Endothelial cell of umbilical vein (primary cell): ENCODE results near the gene SNCA. TPM values are rescaled to one million over a fixed set of nuclear protein-coding genes. Genes with fewer than 3 reads are reported as not detected.

Source experiments
- BruUV-seq: library from RNA; stranded (reverse); fragments of 400-500 nt; replicated peaks from 2 replicates; lab custom pipeline; 2021; lab: Mats Ljungman, UMichigan
- CTCF ChIA-PET: fragments of 300-600, 350-600 bp; sonication (Branson Sonifier 250); formaldehyde crosslinking; loops from one replicate; lab custom pipeline; 2021; ENCODE audit warnings: antibody characterized with exemption, inconsistent platforms; lab: Charles Lee
- POLR2A ChIA-PET: fragments of 300-600, 350-600 bp; sonication (Branson Sonifier 250); formaldehyde crosslinking; loops from one replicate; lab custom pipeline; 2021; ENCODE audit warnings: antibody characterized with exemption, inconsistent platforms; lab: Charles Lee
- DNase-seq: peaks from one replicate; pipeline ENCODE4 v3.0.0-alpha.2; 2011; ENCODE audit warnings: low read depth, low spot score
- FAIRE-seq: peaks from 2 replicates; lab custom pipeline; 2011; peaks lifted over from hg19 to GRCh38; lab: Jason Lieb, UNC
- H2AFZ ChIP-seq: 2 replicates; pipeline ENCODE4 v1.6.0; 2012; ENCODE audit warnings: low read depth, low read length, control low read depth, inconsistent platforms
- H3K27ac ChIP-seq: 2 replicates; pipeline ENCODE4 v1.5.1; 2011; ENCODE audit warnings: low read depth, mild to moderate bottlenecking, control low read depth, low read length, moderate library complexity; ENCODE audit not compliant: insufficient read depth
- H3K27me3 ChIP-seq, 2 experiments: 2 replicates each; pipeline versions ENCODE4 v1.6.0 to v1.6.1; 2011; ENCODE audit warnings: low read length in 2 of 2, mixed read lengths in 1 of 2; ENCODE audit not compliant: control insufficient read depth in 2 of 2, insufficient read depth in 2 of 2
- H3K36me3 ChIP-seq, 2 experiments: 2 replicates in 1 of 2; 3 replicates in 1 of 2; pipeline ENCODE4 v1.5.1; 2011; ENCODE audit warnings: low read length in 2 of 2, mild to moderate bottlenecking in 1 of 2, moderate library complexity in 1 of 2; ENCODE audit not compliant: control insufficient read depth in 2 of 2, insufficient read depth in 2 of 2; ENCODE audit errors: extremely low read depth in 1 of 2
- H3K4me1 ChIP-seq: 3 replicates; pipeline ENCODE4 v1.5.1; 2011; ENCODE audit warnings: mild to moderate bottlenecking, low read length; ENCODE audit not compliant: control insufficient read depth, insufficient read depth; ENCODE audit errors: extremely low read depth
- H3K4me2 ChIP-seq: 2 replicates; pipeline ENCODE4 v1.6.1; 2011; ENCODE audit warnings: low read length, control low read depth, mixed read lengths; ENCODE audit not compliant: insufficient read depth
- H3K4me3 ChIP-seq, 3 experiments: fragments of 200-600 bp in 1 of 3; sonication (generic), shearing (Covaris generic) in 1 of 3; replicated peaks in 1 of 3; 2 replicates each; pipeline ENCODE4 v1.5.1; 2011 to 2016; ENCODE audit warnings: control low read depth in 3 of 3, low read length in 3 of 3, mild to moderate bottlenecking in 2 of 3, inconsistent platforms in 1 of 3, low read depth in 1 of 3, moderate library complexity in 1 of 3; ENCODE audit not compliant: insufficient read depth in 1 of 3
- H3K79me2 ChIP-seq: 2 replicates; pipeline ENCODE4 v1.6.0; 2012; ENCODE audit warnings: low read length, inconsistent platforms; ENCODE audit not compliant: control insufficient read depth, insufficient read depth
- H3K9ac ChIP-seq: replicated peaks from 2 replicates; pipeline ENCODE3; 2011; ENCODE audit warnings: low read length, control low read depth; ENCODE audit not compliant: insufficient read depth; ENCODE audit errors: extremely low read depth
- H3K9me1 ChIP-seq: replicated peaks from 3 replicates; pipeline ENCODE4 v1.6.0; 2011; ENCODE audit warnings: mild to moderate bottlenecking, low read length; ENCODE audit not compliant: control insufficient read depth, insufficient read depth; ENCODE audit errors: extremely low read depth
- H3K9me3 ChIP-seq: replicated peaks from 2 replicates; pipeline ENCODE4 v1.5.1; 2012; ENCODE audit warnings: low read length, inconsistent platforms; ENCODE audit not compliant: control insufficient read depth, insufficient read depth
- H4K20me1 ChIP-seq: replicated peaks from 2 replicates; pipeline ENCODE3; 2011; ENCODE audit warnings: mild to moderate bottlenecking, low read length; ENCODE audit not compliant: control insufficient read depth, insufficient read depth; ENCODE audit errors: extremely low read depth
- EZH2 ChIP-seq: IDR thresholded peaks from 2 replicates; pipeline ENCODE4 v1.6.1; 2012; ENCODE audit warnings: borderline replicate concordance, low read depth, mild to moderate bottlenecking, moderate library complexity, low read length, inconsistent platforms; ENCODE audit not compliant: severe bottlenecking
- GATA2 ChIP-seq: IDR thresholded peaks from 2 replicates; pipeline ENCODE4 v1.7.0; 2011; ENCODE audit warnings: low read depth, mild to moderate bottlenecking, moderate library complexity, mixed read lengths, low read length; ENCODE audit not compliant: insufficient read length, insufficient read depth
- JUN ChIP-seq: IDR thresholded peaks from 2 replicates; pipeline ENCODE4 v1.6.1; 2011; ENCODE audit warnings: borderline replicate concordance, low read depth; ENCODE audit not compliant: insufficient read length, insufficient read depth
- MAX ChIP-seq: IDR thresholded peaks from 2 replicates; pipeline ENCODE4 v1.6.1; 2011; ENCODE audit not compliant: insufficient read depth, insufficient read length
- MYC ChIP-seq: IDR thresholded peaks from one replicate; pipeline ENCODE4 v1.6.1; 2011; ENCODE audit warnings: mild to moderate bottlenecking, low read depth, low read length
- dilution Hi-C: fragments of 300-500 bp; cut with MboI; formaldehyde crosslinking; loops from one replicate; pipeline ENCODE4 v1.15.0; 2019; ENCODE audit warnings: low sequenced_read_pairs; ENCODE audit not compliant: extremely low pct_ligation_motif_present
- intact Hi-C: fragments of 100-400 bp; cut with micrococcal nuclease; formaldehyde crosslinking; loops from one replicate; pipeline ENCODE4 v1.10.0; 2022
- polyA plus RNA-seq, 4 experiments: library from polyadenylated mRNA; depleted of rRNA in 3 of 4; stranded (reverse) in 3 of 4; unstranded in 1 of 4; fragments of >200 nt; gene quantifications; 2 replicates each; pipeline versions ENCODE4 v1.2.1 to v1.2.3, GENCODE V29; 2011 to 2012; ENCODE audit warnings: missing spikeins in 1 of 4
- total RNA-seq: library from RNA; stranded (reverse); gene quantifications from 2 replicates; pipeline ENCODE4 v1.2.3, GENCODE V29; 2021

The SNCA gene
- total and polyA plus RNA-seq, 2 donors (not counting 3 experiments of a cell fraction or from before 2014, with no cell fraction given): 76.8 to 116 TPM

GRCh38 chr4:89681219-89681618 is 155.7 kb downstream of the SNCA start:
- Histone ChIP-seq H3K4me1 (no peaks in the 10 kb centered on the region), H3K27me3 (no peaks in the 10 kb centered on the region), H3K4me2 (no peak overlapping the region), H3K9me3 (no peaks in the 10 kb centered on the region), H4K20me1 (no peaks in the 10 kb centered on the region), H2AFZ (no peak overlapping the region), H3K9me1 (no peaks in the 10 kb centered on the region), H3K9ac (no peak overlapping the region), H3K36me3 (no peaks in the 10 kb centered on the region), H3K27ac (no peak overlapping the region), H3K4me3 (no peak overlapping the region), H3K79me2 (no peaks in the 10 kb centered on the region)
- intact Hi-C loops: no loop called here
- FAIRE-seq (no peak), DNase-seq (no peak)
- TF ChIP-seq GATA2: peak; percentile 37
- no peak for TF ChIP-seq MYC
- POLR2A ChIA-PET: no interaction called here
- dilution Hi-C loops: no loop called here
- CTCF ChIA-PET: interaction anchor here (1.3 to 1.4 kb wide), 2 partner anchors 188 to 195 kb away, joined by 4 to 6 read pairs; no protein-coding TSS in a partner anchor
- BruUV-seq: no TSS peak

GRCh38 chr4:89674876-89675459 is 162.0 kb downstream of the SNCA start:
- CTCF ChIA-PET: interaction anchor here (1.0 kb wide), 1 partner anchor 11 kb away, joined by 3 read pairs; no protein-coding TSS in a partner anchor
- FAIRE-seq (no peak), DNase-seq (no peak)

More at GRCh38 chr4:89674876-89675459, 162.0 kb downstream of the SNCA start:
- no peak overlapping the region for H2AFZ ChIP-seq
- POLR2A ChIA-PET: no interaction called here
- no peak for TF ChIP-seq EZH2
- no peak for TF ChIP-seq MAX
- no peak for TF ChIP-seq JUN
- no peaks in the 10 kb centered on the region for H3K27me3 ChIP-seq
- H3K27ac ChIP-seq: no peak overlapping the region
- no peak overlapping the region for H3K4me3 ChIP-seq
- no peaks in the 10 kb centered on the region for H4K20me1 ChIP-seq
- H3K79me2 ChIP-seq: no peaks in the 10 kb centered on the region
- no peak overlapping the region for H3K9ac ChIP-seq
- dilution Hi-C loops (no loop called here), intact Hi-C loops (no loop called here)
- no peaks in the 10 kb centered on the region for H3K36me3 ChIP-seq
- no peaks in the 10 kb centered on the region for H3K9me3 ChIP-seq
- H3K4me1 ChIP-seq: no peaks in the 10 kb centered on the region
- H3K4me2 ChIP-seq: no peak overlapping the region
- H3K9me1 ChIP-seq: no peaks in the 10 kb centered on the region
- no TSS peak for BruUV-seq

Other genes with a start within 250 kb of the SNCA start
- 318 and 414 TPM in 2 replicates for gene MMRN1, start 57.7 kb upstream of the SNCA start, total RNA-seq
- 93.9 and 143 TPM in 2 replicates for gene MMRN1, start 57.7 kb upstream of the SNCA start, polyA plus RNA-seq